ENCODE data around the gene PCDHB8. TPM values are rescaled to one million over a fixed set of nuclear protein-coding genes. Genes with fewer than 3 reads are reported as not detected.
"Not testable (repeated sequence)": the region's sequence is repeated elsewhere in the genome, so short reads cannot be mapped to it uniquely, and the experiment has no call there.

The PCDHB8 gene
- total RNA-seq, 1 donor from 2014 or later, result under 0.01 TPM

- H3K27me3 ChIP-seq (ENCODE audit: control insufficient read depth, insufficient read depth, low read length); H3K36me3 ChIP-seq (ENCODE audit: control insufficient read depth, insufficient read depth, low read length); FAIRE-seq; H3K4me3 ChIP-seq (ENCODE audit: low read depth, low read length): not testable (repeated sequence)
- TF ChIP-seq CTCF (IDR thresholded peaks at IDR 0.05; ENCODE audit: insufficient read depth, low read length, severe bottlenecking), result peak; percentile 8
- DNase-seq (ENCODE audit: low read depth), result peak; percentile 4
Observed at GRCh38 chr5:141213656-141214339, 36.2 kb downstream of the PCDHB8 start, which contains the start of gene PCDHB13. TSS of gene PCDHB13 (plus strand) at chr5:141213919. CDS start at chr5:141214124, 205 bp downstream.

DNA sequence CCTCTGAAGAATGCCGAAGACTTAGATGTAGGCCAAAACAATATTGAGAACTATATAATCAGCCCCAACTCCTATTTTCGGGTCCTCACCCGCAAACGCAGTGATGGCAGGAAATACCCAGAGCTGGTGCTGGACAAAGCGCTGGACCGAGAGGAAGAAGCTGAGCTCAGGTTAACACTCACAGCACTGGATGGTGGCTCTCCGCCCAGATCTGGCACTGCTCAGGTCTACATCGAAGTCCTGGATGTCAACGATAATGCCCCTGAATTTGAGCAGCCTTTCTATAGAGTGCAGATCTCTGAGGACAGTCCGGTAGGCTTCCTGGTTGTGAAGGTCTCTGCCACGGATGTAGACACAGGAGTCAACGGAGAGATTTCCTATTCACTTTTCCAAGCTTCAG lies 37.0 kb downstream of the PCDHB8 start:
- not testable (repeated sequence) for FAIRE-seq; H3K36me3 ChIP-seq (ENCODE audit: control insufficient read depth, insufficient read depth, low read length); H3K27me3 ChIP-seq (ENCODE audit: control insufficient read depth, insufficient read depth, low read length); H3K4me3 ChIP-seq (ENCODE audit: low read depth, low read length); DNase-seq (ENCODE audit: low read depth)

GRCh38 chr5:141215504-141215903 lies 37.9 kb downstream of the PCDHB8 start:
- FAIRE-seq; DNase-seq (ENCODE audit: low read depth): not testable (repeated sequence)

GRCh38 chr5:141216035-141216434 lies 38.4 kb downstream of the PCDHB8 start:
- H3K36me3 ChIP-seq (ENCODE audit: control insufficient read depth, insufficient read depth, low read length); DNase-seq (ENCODE audit: low read depth); H3K27me3 ChIP-seq (ENCODE audit: control insufficient read depth, insufficient read depth, low read length); H3K4me3 ChIP-seq (ENCODE audit: low read depth, low read length); FAIRE-seq: not testable (repeated sequence)

More at GRCh38 chr5:141215504-141215903, 37.9 kb downstream of the PCDHB8 start:
- H3K27me3 ChIP-seq (ENCODE audit: control insufficient read depth, insufficient read depth, low read length); H3K4me3 ChIP-seq (ENCODE audit: low read depth, low read length); H3K36me3 ChIP-seq (ENCODE audit: control insufficient read depth, insufficient read depth, low read length): not testable (repeated sequence)

GRCh38 chr5:141223112-141223783 lies 45.7 kb downstream of the PCDHB8 start, which contains the start of gene PCDHB14:
TSS of gene PCDHB14 (plus strand) at chr5:141223343. CDS start at chr5:141223506, 163 bp downstream.
- peak within 1 kb of the TSS; percentile 8 for H3K4me3 ChIP-seq (ENCODE audit: low read depth, low read length)
- DNase-seq (ENCODE audit: low read depth), result peak; percentile 13

GRCh38 chr5:141224844-141225243 lies 47.3 kb downstream of the PCDHB8 start:
- not testable (repeated sequence) for DNase-seq (ENCODE audit: low read depth); FAIRE-seq; H3K36me3 ChIP-seq (ENCODE audit: control insufficient read depth, insufficient read depth, low read length); H3K4me3 ChIP-seq (ENCODE audit: low read depth, low read length); H3K27me3 ChIP-seq (ENCODE audit: control insufficient read depth, insufficient read depth, low read length)

More at GRCh38 chr5:141223112-141223783, 45.7 kb downstream of the PCDHB8 start, which contains the start of gene PCDHB14:
- no peak for TF ChIP-seq CTCF (IDR thresholded peaks at IDR 0.05; ENCODE audit: insufficient read depth, low read length, severe bottlenecking)
- Histone ChIP-seq H3K27me3 (ENCODE audit: control insufficient read depth, insufficient read depth, low read length) (no peaks in the 10 kb centered on the region), H3K36me3 (ENCODE audit: control insufficient read depth, insufficient read depth, low read length) (no peaks in the 10 kb centered on the region)
- FAIRE-seq, result no peak

DNA sequence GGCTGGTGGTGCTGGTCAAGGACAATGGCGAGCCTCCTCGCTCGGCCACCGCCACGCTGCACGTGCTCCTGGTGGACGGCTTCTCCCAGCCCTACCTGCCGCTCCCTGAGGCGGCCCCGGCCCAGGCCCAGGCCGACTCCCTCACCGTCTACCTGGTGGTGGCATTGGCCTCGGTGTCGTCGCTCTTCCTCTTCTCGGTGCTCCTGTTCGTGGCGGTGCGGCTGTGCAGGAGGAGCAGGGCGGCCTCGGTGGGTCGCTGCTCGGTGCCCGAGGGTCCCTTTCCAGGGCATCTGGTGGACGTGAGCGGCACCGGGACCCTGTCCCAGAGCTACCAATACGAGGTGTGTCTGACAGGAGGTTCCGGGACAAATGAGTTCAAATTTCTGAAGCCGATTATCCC lies 47.8 kb downstream of the PCDHB8 start:
- not testable (repeated sequence) for FAIRE-seq; DNase-seq (ENCODE audit: low read depth); H3K36me3 ChIP-seq (ENCODE audit: control insufficient read depth, insufficient read depth, low read length)

More for the DNA sequence above, 47.8 kb downstream of the PCDHB8 start:
- H3K27me3 ChIP-seq (ENCODE audit: control insufficient read depth, insufficient read depth, low read length); H3K4me3 ChIP-seq (ENCODE audit: low read depth, low read length): not testable (repeated sequence)

Other genes starting within 250 kb of the PCDHB8 start
- gene PCDHAC2, start 211.3 kb upstream of the PCDHB8 start, total RNA-seq, result 14.1 and 16.8 TPM in 2 replicates
- not detected in 2 replicates for gene PCDHB1, start 126.4 kb upstream of the PCDHB8 start, total RNA-seq
- 0.26 and 1.1 TPM in 2 replicates for gene PCDHB2, start 83.2 kb upstream of the PCDHB8 start, total RNA-seq
- gene PCDHB3, start 77.3 kb upstream of the PCDHB8 start, total RNA-seq, result under 0.01 and 0.13 TPM in 2 replicates
- gene PCDHB4, start 56.0 kb upstream of the PCDHB8 start, total RNA-seq, result 0.13 TPM in 1 of 2 replicates, not detected in the other
- 0.26 TPM in 2 replicates for gene PCDHB5, start 42.6 kb upstream of the PCDHB8 start, total RNA-seq
- not detected in 2 replicates for gene PCDHB6, start 27.7 kb upstream of the PCDHB8 start, total RNA-seq
- gene PCDHB7, start 5.1 kb upstream of the PCDHB8 start, total RNA-seq, result not detected in 2 replicates
- under 0.01 TPM in 1 of 2 replicates, not detected in the other for gene PCDHB16, start 4.6 kb downstream of the PCDHB8 start, total RNA-seq
- gene PCDHB9, start 9.4 kb downstream of the PCDHB8 start, total RNA-seq, result under 0.01 TPM in 1 of 2 replicates, not detected in the other
- gene PCDHB10, start 14.6 kb downstream of the PCDHB8 start, total RNA-seq, result 0.13 and 0.26 TPM in 2 replicates
- under 0.01 and 0.26 TPM in 2 replicates for gene PCDHB11, start 21.8 kb downstream of the PCDHB8 start, total RNA-seq
- gene PCDHB12, start 30.9 kb downstream of the PCDHB8 start, total RNA-seq, result 0.13 TPM in 1 of 2 replicates, not detected in the other
- 0.26 TPM in 1 of 2 replicates, not detected in the other for gene PCDHB13, start 36.1 kb downstream of the PCDHB8 start, total RNA-seq
- 0.26 and 0.77 TPM in 2 replicates for gene PCDHB14, start 45.6 kb downstream of the PCDHB8 start, total RNA-seq
- under 0.01 and 0.51 TPM in 2 replicates for gene PCDHB15, start 67.6 kb downstream of the PCDHB8 start, total RNA-seq
- 0.13 TPM in 1 of 2 replicates, not detected in the other for gene SLC25A2, start 126.3 kb downstream of the PCDHB8 start, total RNA-seq
- 36.3 and 74.5 TPM in 2 replicates for gene TAF7, start 143.0 kb downstream of the PCDHB8 start, total RNA-seq
- gene PCDHGA1, start 152.7 kb downstream of the PCDHB8 start, total RNA-seq, result under 0.01 and 0.26 TPM in 2 replicates
- under 0.01 and 0.26 TPM in 2 replicates for gene PCDHGA2, start 161.0 kb downstream of the PCDHB8 start, total RNA-seq
- gene PCDHGA3, start 166.0 kb downstream of the PCDHB8 start, total RNA-seq, result under 0.01 and 0.13 TPM in 2 replicates
- under 0.01 and 0.26 TPM in 2 replicates for gene PCDHGB1, start 172.3 kb downstream of the PCDHB8 start, total RNA-seq
- 0.26 and 0.53 TPM in 2 replicates for gene PCDHGA4, start 177.2 kb downstream of the PCDHB8 start, total RNA-seq
- gene PCDHGB2, start 182.2 kb downstream of the PCDHB8 start, total RNA-seq, result under 0.01 and 0.26 TPM in 2 replicates
- gene PCDHGA5, start 186.4 kb downstream of the PCDHB8 start, total RNA-seq, result under 0.01 and 0.13 TPM in 2 replicates
- gene PCDHGB3, start 192.5 kb downstream of the PCDHB8 start, total RNA-seq, result under 0.01 and 0.77 TPM in 2 replicates
- under 0.01 and 0.26 TPM in 2 replicates for gene PCDHGA6, start 196.1 kb downstream of the PCDHB8 start, total RNA-seq
- gene PCDHGA7, start 205.0 kb downstream of the PCDHB8 start, total RNA-seq, result under 0.01 and 0.51 TPM in 2 replicates
- 2.1 and 3.1 TPM in 2 replicates for gene PCDHGB4, start 209.9 kb downstream of the PCDHB8 start, total RNA-seq
- gene PCDHGA8, start 214.8 kb downstream of the PCDHB8 start, total RNA-seq, result under 0.01 and 0.51 TPM in 2 replicates
- gene PCDHGB5, start 220.2 kb downstream of the PCDHB8 start, total RNA-seq, result 2.4 and 5.1 TPM in 2 replicates
- gene PCDHGA9, start 225.0 kb downstream of the PCDHB8 start, total RNA-seq, result 0.53 and 1.5 TPM in 2 replicates
- gene PCDHGB6, start 230.2 kb downstream of the PCDHB8 start, total RNA-seq, result 0.53 and 1.5 TPM in 2 replicates
- gene PCDHGA10, start 235.2 kb downstream of the PCDHB8 start, total RNA-seq, result 2.1 and 5.2 TPM in 2 replicates
- 1.3 and 3.3 TPM in 2 replicates for gene PCDHGB7, start 239.9 kb downstream of the PCDHB8 start, total RNA-seq
- gene PCDHGA11, start 243.3 kb downstream of the PCDHB8 start, total RNA-seq, result 1.6 and 3.2 TPM in 2 replicates

Data from bronchial epithelial cell (primary cell).